ENCODE results near the gene FMNL2. TPM values are rescaled to one million over a fixed set of nuclear protein-coding genes. Genes with fewer than 3 reads are reported as not detected.

The FMNL2 gene
- total and polyA plus RNA-seq, 2 of the 4 experiments (the other 2 are of a cell fraction): 10.9 to 11.4 TPM

DNA sequence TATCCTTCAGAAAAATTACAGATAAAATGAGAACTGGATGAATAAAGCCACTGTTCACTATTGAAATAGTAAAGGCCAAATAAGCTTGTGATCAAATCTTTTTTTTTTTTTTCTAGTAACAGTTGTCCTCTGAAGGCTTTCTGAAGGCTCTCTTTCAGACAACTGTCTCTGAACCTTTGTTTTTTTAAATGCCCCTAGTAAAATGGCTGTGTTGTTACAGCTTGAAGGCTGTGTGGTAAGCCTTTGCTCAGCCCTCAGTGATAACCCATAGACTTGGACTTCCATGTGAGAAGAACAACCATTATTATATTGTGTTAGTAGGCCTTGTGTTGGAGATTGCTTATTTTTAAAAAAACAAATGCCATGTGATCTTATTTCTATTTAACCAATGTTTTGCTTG lies 17.6 kb downstream of the FMNL2 start:
- H3K27me3 ChIP-seq (ENCODE audit: control insufficient read depth, insufficient read depth, low read length): no peaks in the 10 kb centered on the region
- H3K4me2 ChIP-seq (ENCODE audit: low read depth, low read length): no peak overlapping the region
- H4K5ac ChIP-seq (ENCODE audit: low read depth, low read length): no peak overlapping the region
- H3K9ac ChIP-seq (ENCODE audit: low read depth, low read length): no peak overlapping the region
- H4K8ac ChIP-seq (ENCODE audit: low read depth in 2 of 2, low read length in 2 of 2): no peak overlapping the region
- no peak overlapping the region for H3K18ac ChIP-seq (ENCODE audit: low read depth, low read length)
- ChIA-PET POLR2A (ENCODE audit: unreplicated experiment) (interaction anchor here (0.5 kb wide), 1 partner anchor 41 kb away, joined by 3 read pairs; no protein-coding TSS in a partner anchor), CTCF (interaction anchor here (0.6 to 0.7 kb wide), 2 partner anchors 287 to 328 kb away, joined by 3 read pairs; no protein-coding TSS in a partner anchor)
- peaks cover 22 to 23% of the 10 kb centered on the region in 2 experiments for H3K79me1 ChIP-seq (ENCODE audit: low read depth in 1 of 2, low read length in 2 of 2)
- no TSS peak for BruUV-seq (replicated peaks)
- no peak overlapping the region for H2BK20ac ChIP-seq (ENCODE audit: low read depth, low read length)
- H3K27ac ChIP-seq (ENCODE audit: insufficient read depth, low read length): no peak overlapping the region
- peaks cover 4% of the 10 kb centered on the region; the same call in 1 of the 2 replicates for H4K20me1 ChIP-seq (ENCODE audit: insufficient read depth, low read length)
- no peak overlapping the region for H3K4me3 ChIP-seq (ENCODE audit: insufficient read depth, low read depth, low read length)
- ATAC-seq (ENCODE audit: low read depth) (no peak), DNase-seq (no peak)
- no peak overlapping the region for H2BK15ac ChIP-seq (ENCODE audit: low read depth, low read length)
- H3K14ac ChIP-seq (replicated peaks; ENCODE audit: low read depth, low read length): no peak overlapping the region
- no peak overlapping the region for H2AK9ac ChIP-seq (replicated peaks; ENCODE audit: low read depth, low read length, poor library complexity)
- dilution Hi-C loops (cut with HindIII; ENCODE audit: low sequenced_read_pairs, unreplicated experiment) (no loop called here), intact Hi-C loops (cut with micrococcal nuclease) (no loop called here), in situ Hi-C loops (cut with MboI; ENCODE audit: low sequenced_read_pairs) (no loop called here)
- no peaks in the 10 kb centered on the region for H3K9me3 ChIP-seq (ENCODE audit: control insufficient read depth, insufficient read depth, low read length)
- H2AK5ac ChIP-seq (ENCODE audit: low read depth, low read length): no peak overlapping the region
- H2BK120ac ChIP-seq (ENCODE audit: low read depth, low read length): no peak overlapping the region
- H3K23ac ChIP-seq (ENCODE audit: low read depth, low read length): no peak overlapping the region
- no peak overlapping the region for H4K91ac ChIP-seq (ENCODE audit: insufficient read depth, low read depth, low read length)
- H3K9me1 ChIP-seq (ENCODE audit: insufficient read depth, low read length): no peaks in the 10 kb centered on the region
- no peaks in the 10 kb centered on the region; the same call in 1 of the 2 replicates for H3K4me1 ChIP-seq (ENCODE audit: control insufficient read depth, insufficient read depth, low read length)
- no peak overlapping the region for H2BK5ac ChIP-seq (ENCODE audit: low read depth, low read length, poor library complexity, severe bottlenecking)
- TF ChIP-seq, protein P1, sequence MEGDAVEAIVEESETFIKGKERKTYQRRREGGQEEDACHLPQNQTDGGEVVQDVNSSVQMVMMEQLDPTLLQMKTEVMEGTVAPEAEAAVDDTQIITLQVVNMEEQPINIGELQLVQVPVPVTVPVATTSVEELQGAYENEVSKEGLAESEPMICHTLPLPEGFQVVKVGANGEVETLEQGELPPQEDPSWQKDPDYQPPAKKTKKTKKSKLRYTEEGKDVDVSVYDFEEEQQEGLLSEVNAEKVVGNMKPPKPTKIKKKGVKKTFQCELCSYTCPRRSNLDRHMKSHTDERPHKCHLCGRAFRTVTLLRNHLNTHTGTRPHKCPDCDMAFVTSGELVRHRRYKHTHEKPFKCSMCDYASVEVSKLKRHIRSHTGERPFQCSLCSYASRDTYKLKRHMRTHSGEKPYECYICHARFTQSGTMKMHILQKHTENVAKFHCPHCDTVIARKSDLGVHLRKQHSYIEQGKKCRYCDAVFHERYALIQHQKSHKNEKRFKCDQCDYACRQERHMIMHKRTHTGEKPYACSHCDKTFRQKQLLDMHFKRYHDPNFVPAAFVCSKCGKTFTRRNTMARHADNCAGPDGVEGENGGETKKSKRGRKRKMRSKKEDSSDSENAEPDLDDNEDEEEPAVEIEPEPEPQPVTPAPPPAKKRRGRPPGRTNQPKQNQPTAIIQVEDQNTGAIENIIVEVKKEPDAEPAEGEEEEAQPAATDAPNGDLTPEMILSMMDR (conservative IDR thresholded peaks at IDR 0.05; ENCODE audit: low read depth, low read length): no peak
- no peak for TF ChIP-seq CHD1 (IDR thresholded peaks at IDR 0.05; ENCODE audit: low read depth, low read length)
- no peak for TF ChIP-seq POLR2A (IDR thresholded peaks at IDR 0.05; ENCODE audit: low read depth, low read length)
- TF ChIP-seq FOS (IDR thresholded peaks at IDR 0.05; ENCODE audit: low read depth, low read length): no peak
- no peak for TF ChIP-seq SMC3 (IDR thresholded peaks at IDR 0.05; ENCODE audit: low read depth, low read length)
- TF ChIP-seq MAFK (IDR thresholded peaks at IDR 0.05; ENCODE audit: low read depth, low read length): no peak
- TF ChIP-seq CEBPB (IDR thresholded peaks at IDR 0.05; ENCODE audit: low read depth, low read length): no peak
- no peak for TF ChIP-seq MAZ (IDR thresholded peaks at IDR 0.05; ENCODE audit: borderline replicate concordance, low read depth, low read length)
- TF ChIP-seq RCOR1 (IDR thresholded peaks at IDR 0.05; ENCODE audit: insufficient replicate concordance, low read length): no peak
- TF ChIP-seq, protein P2, sequence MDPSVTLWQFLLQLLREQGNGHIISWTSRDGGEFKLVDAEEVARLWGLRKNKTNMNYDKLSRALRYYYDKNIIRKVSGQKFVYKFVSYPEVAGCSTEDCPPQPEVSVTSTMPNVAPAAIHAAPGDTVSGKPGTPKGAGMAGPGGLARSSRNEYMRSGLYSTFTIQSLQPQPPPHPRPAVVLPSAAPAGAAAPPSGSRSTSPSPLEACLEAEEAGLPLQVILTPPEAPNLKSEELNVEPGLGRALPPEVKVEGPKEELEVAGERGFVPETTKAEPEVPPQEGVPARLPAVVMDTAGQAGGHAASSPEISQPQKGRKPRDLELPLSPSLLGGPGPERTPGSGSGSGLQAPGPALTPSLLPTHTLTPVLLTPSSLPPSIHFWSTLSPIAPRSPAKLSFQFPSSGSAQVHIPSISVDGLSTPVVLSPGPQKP (IDR thresholded peaks at IDR 0.05; ENCODE audit: borderline replicate concordance, low read depth, low read length): no peak
- TF ChIP-seq BHLHE40 (IDR thresholded peaks at IDR 0.05; ENCODE audit: low read depth, low read length): no peak
- TF ChIP-seq NFE2L2 (IDR thresholded peaks at IDR 0.05; ENCODE audit: low read depth, low read length): no peak
- TF ChIP-seq MXI1 (IDR thresholded peaks at IDR 0.05; ENCODE audit: borderline replicate concordance, low read depth, low read length): no peak
- TF ChIP-seq, protein P3, sequence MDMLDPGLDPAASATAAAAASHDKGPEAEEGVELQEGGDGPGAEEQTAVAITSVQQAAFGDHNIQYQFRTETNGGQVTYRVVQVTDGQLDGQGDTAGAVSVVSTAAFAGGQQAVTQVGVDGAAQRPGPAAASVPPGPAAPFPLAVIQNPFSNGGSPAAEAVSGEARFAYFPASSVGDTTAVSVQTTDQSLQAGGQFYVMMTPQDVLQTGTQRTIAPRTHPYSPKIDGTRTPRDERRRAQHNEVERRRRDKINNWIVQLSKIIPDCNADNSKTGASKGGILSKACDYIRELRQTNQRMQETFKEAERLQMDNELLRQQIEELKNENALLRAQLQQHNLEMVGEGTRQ (IDR thresholded peaks at IDR 0.05; ENCODE audit: low read depth, low read length): no peak
- TF ChIP-seq RAD21 (IDR thresholded peaks at IDR 0.05; ENCODE audit: low read length): no peak
- no peak overlapping the region for H3K56ac ChIP-seq (ENCODE audit: extremely low read depth, insufficient read depth, low read length)
- H3K36me3 ChIP-seq (ENCODE audit: control insufficient read depth, insufficient read depth, low read length): no peaks in the 10 kb centered on the region
- no peak overlapping the region for H3K4ac ChIP-seq (ENCODE audit: low read depth, low read length)
- no peak overlapping the region for H2AFZ ChIP-seq (replicated peaks; ENCODE audit: low read length, poor library complexity)

All from IMR-90 (cell line).